Smooth muscle cell (in vitro differentiated cells): ENCODE data around the gene NPAS3. TPM values are rescaled to one million over a fixed set of nuclear protein-coding genes. Genes with fewer than 3 reads are reported as not detected.

Experiments
- DNase-seq: peaks from one replicate; lab custom pipeline; 2025; ENCODE audit not compliant: unreplicated experiment; lab: John Stamatoyannopoulos, UW
- H2AFZ ChIP-seq: fragments of 200-600 bp; sonication (generic); 2 replicates; pipeline ENCODE4 v1.6.0; 2016; ENCODE audit warnings: antibody characterized with exemption, low read depth, mild to moderate bottlenecking
- H3F3A ChIP-seq: fragments of 200-600 bp; sonication (generic); 2 replicates; pipeline ENCODE4 v1.6.0; 2017; ENCODE audit warnings: antibody characterized with exemption, low read depth
- H3K27ac ChIP-seq: fragments of 200-600 bp; sonication (generic); 2 replicates; pipeline ENCODE4 v1.5.1; 2016; ENCODE audit warnings: low read depth, mild to moderate bottlenecking
- H3K27me3 ChIP-seq: fragments of 200-600 bp; sonication (generic); 2 replicates; pipeline ENCODE4 v1.6.1; 2016; ENCODE audit warnings: low read depth, mild to moderate bottlenecking
- H3K36me3 ChIP-seq: fragments of 200-600 bp; sonication (generic); 2 replicates; pipeline ENCODE4 v1.5.1; 2016; ENCODE audit warnings: low read depth
- H3K4me1 ChIP-seq: fragments of 200-600 bp; sonication (generic); 2 replicates; pipeline ENCODE4 v1.5.1; 2016; ENCODE audit warnings: low read depth
- H3K4me2 ChIP-seq: fragments of 200-600 bp; sonication (generic); 2 replicates; pipeline ENCODE4 v1.6.0; 2016; ENCODE audit warnings: mild to moderate bottlenecking
- H3K4me3 ChIP-seq: fragments of 200-600 bp; sonication (generic); 2 replicates; pipeline ENCODE4 v1.5.1; 2016; ENCODE audit warnings: mild to moderate bottlenecking
- H3K79me2 ChIP-seq: fragments of 200-600 bp; sonication (generic); 2 replicates; pipeline ENCODE4 v1.6.0; 2016; ENCODE audit warnings: low read depth, mild to moderate bottlenecking
- H3K9ac ChIP-seq: fragments of 200-600 bp; sonication (generic); 2 replicates; pipeline ENCODE4 v1.6.0; 2016; ENCODE audit warnings: low read depth
- H3K9me3 ChIP-seq: fragments of 200-600 bp; sonication (generic); replicated peaks from 2 replicates; pipeline ENCODE4 v1.5.1; 2016; ENCODE audit warnings: low read depth
- H4K20me1 ChIP-seq: fragments of 200-600 bp; sonication (generic); 2 replicates; pipeline ENCODE4 v1.6.0; 2016; ENCODE audit warnings: low read depth
- WGBS: methylation state at CpG from one replicate; pipeline ENCODE4 v1.1.7; 2016; ENCODE audit warnings: low lambda C conversion rate; 5-methylcytosine and 5-hydroxymethylcytosine counted together
- polyA plus RNA-seq: library from polyadenylated mRNA; unstranded; fragments of >200 nt; fragmentation: Nextera tagmentation; extraction: Ambion mirVana; gene quantifications from 2 replicates; pipeline ENCODE4 v1.2.1, GENCODE V29; 2016
- total RNA-seq: library from RNA; depleted of rRNA; stranded (reverse); fragments of >200 nt; gene quantifications from 2 replicates; pipeline ENCODE4 v1.2.3, GENCODE V29; 2014
- TF ChIP-seq, protein P1 (sequence below): fragments of 200-600 bp; sonication (generic); IDR thresholded peaks from 2 replicates; pipeline ENCODE4 v1.5.1; 2017; ENCODE audit warnings: borderline replicate concordance, mild to moderate bottlenecking, antibody characterized with exemption; ENCODE audit not compliant: insufficient read depth, poor library complexity, severe bottlenecking

The NPAS3 gene
- total and polyA plus RNA-seq, 2 experiments from 2014 or later = 0.79 to 2.0 TPM

DNA sequence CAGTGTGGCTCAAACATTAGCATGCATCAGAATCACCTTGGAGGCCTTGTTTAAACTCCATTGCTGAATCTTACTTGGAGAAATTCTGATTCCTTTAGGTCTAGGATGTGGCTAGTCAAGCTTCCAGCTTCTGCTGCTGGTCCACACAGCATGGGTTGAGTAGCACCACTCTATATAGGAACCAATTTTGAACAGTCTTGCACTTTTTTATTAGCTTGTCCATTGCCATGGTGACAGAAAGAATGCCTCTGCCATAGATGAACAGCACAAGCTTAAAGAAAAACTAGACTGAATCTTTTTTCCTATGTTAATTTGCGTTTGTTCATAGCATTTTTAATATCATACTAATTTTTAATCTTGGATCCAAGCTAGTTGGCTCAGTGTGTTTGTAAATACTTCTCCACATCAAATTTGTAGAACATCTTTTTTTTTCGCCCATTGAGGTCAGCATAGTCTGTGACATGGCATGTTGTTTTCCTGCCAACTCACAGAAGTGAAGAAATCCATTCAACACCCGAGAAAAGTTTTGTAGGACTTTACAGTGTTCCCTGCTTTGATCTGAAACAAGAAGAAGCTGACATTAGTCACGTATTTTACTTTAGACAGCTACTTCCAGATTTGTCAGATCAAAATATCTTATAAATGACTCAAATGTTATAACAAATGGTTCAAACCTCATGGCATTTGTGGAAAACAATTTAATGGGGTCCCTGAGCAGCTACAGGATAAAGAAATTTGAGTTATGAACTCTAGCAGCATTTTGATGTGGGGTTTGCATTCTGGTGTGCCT lies 573.4 kb downstream of the NPAS3 start:
- H3K79me2 ChIP-seq = no peaks in the 10 kb centered on the region
- no peaks in the 10 kb centered on the region for H3K9me3 ChIP-seq
- TF ChIP-seq, protein P1, sequence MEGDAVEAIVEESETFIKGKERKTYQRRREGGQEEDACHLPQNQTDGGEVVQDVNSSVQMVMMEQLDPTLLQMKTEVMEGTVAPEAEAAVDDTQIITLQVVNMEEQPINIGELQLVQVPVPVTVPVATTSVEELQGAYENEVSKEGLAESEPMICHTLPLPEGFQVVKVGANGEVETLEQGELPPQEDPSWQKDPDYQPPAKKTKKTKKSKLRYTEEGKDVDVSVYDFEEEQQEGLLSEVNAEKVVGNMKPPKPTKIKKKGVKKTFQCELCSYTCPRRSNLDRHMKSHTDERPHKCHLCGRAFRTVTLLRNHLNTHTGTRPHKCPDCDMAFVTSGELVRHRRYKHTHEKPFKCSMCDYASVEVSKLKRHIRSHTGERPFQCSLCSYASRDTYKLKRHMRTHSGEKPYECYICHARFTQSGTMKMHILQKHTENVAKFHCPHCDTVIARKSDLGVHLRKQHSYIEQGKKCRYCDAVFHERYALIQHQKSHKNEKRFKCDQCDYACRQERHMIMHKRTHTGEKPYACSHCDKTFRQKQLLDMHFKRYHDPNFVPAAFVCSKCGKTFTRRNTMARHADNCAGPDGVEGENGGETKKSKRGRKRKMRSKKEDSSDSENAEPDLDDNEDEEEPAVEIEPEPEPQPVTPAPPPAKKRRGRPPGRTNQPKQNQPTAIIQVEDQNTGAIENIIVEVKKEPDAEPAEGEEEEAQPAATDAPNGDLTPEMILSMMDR = no peak
- H4K20me1 ChIP-seq = no peaks in the 10 kb centered on the region
- no peaks in the 10 kb centered on the region for H3K27me3 ChIP-seq
- H3F3A ChIP-seq = peaks cover 3% of the 10 kb centered on the region
- no peak for DNase-seq
- peak overlapping the region; percentile 93 for H3K27ac ChIP-seq
- 49% methylated on average over 4 of the region's 4 CpGs for WGBS
- peaks cover 6% of the 10 kb centered on the region for H3K4me1 ChIP-seq
- H3K9ac ChIP-seq = peak overlapping the region; percentile 63
- peak overlapping the region; percentile 40 for H3K4me2 ChIP-seq
- H3K4me3 ChIP-seq = peak overlapping the region; percentile 12
- H3K36me3 ChIP-seq = no peaks in the 10 kb centered on the region
- peak overlapping the region; percentile 78 for H2AFZ ChIP-seq

DNA sequence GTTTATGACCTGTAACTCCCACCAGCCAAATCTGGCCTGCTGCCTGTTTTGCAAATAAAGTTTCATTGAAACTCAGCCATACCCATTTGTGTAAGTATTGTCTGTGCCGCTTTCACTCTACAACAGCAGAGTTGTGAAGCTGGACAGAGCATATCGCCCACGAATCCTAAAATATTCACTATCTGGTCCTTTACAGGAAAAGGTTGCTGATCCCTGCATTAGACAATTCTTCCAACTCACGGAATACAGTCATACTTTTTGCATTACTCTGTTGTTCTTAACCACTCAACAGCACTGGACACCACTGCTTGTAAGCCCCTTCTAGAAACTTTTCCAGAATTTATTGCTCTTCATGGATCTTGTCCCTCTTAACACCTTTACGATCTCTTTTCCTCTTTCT lies 576.8 kb downstream of the NPAS3 start:
- Histone ChIP-seq H3K4me2 (peak overlapping the region; percentile 38), H3K27ac (peak overlapping the region; percentile 66), H3F3A (peaks cover 3% of the 10 kb centered on the region), H2AFZ (no peak overlapping the region), H3K4me3 (no peak overlapping the region), H3K9me3 (no peaks in the 10 kb centered on the region), H3K79me2 (no peaks in the 10 kb centered on the region), H3K36me3 (no peaks in the 10 kb centered on the region), H3K27me3 (no peaks in the 10 kb centered on the region), H4K20me1 (no peaks in the 10 kb centered on the region), H3K9ac (no peak overlapping the region), H3K4me1 (peaks cover 6% of the 10 kb centered on the region)
- 33% methylated on average over 5 of the region's 5 CpGs for WGBS
- no peak for DNase-seq
- TF ChIP-seq, protein P1 = no peak

- Histone ChIP-seq H3K4me2 (peak overlapping the region; percentile 38), H2AFZ (no peak overlapping the region), H4K20me1 (no peaks in the 10 kb centered on the region), H3K36me3 (no peaks in the 10 kb centered on the region), H3K4me1 (peaks cover 6% of the 10 kb centered on the region), H3K4me3 (no peak overlapping the region), H3K27me3 (no peaks in the 10 kb centered on the region), H3K79me2 (no peaks in the 10 kb centered on the region), H3K9ac (no peak overlapping the region), H3F3A (peaks cover 3% of the 10 kb centered on the region), H3K9me3 (no peaks in the 10 kb centered on the region), H3K27ac (peak overlapping the region; percentile 66)
- TF ChIP-seq, protein P1 = no peak
- WGBS = 92% methylated on average over 3 of the region's 3 CpGs
- DNase-seq = no peak
Observed at GRCh38 chr14:33515899-33516298, 577.2 kb downstream of the NPAS3 start.
